WTC11 (cell line): Measurements from ENCODE around the gene NRP2. TPM values are rescaled to one million over a fixed set of nuclear protein-coding genes. Genes with fewer than 3 reads are reported as not detected.

ENCODE experiments used
- ATAC-seq: fragments of 200-7000 bp; cut with Tn5 transposase; 2 replicates; pipeline ENCODE4 v1.10.0; 2021; ENCODE audit warnings: mild to moderate bottlenecking, moderate library complexity
- Bru-seq: library from RNA; stranded (reverse); fragments of 400-500 nt; gene quantifications from one replicate; lab custom pipeline; 2021; lab: Mats Ljungman, UMichigan
- CTCF ChIA-PET: fragments of 300-600 bp; sonication (Branson Sonifier 250); formaldehyde crosslinking; loops from one replicate; lab custom pipeline; 2021; ENCODE audit warnings: antibody characterized with exemption; lab: Charles Lee
- POLR2A ChIA-PET: fragments of 350-600 bp; sonication (Branson Sonifier 250); formaldehyde crosslinking; loops from one replicate; lab custom pipeline; 2021; ENCODE audit warnings: antibody characterized with exemption; lab: Charles Lee
- DNase-seq: peaks from one replicate; pipeline ENCODE4 v3.0.0; 2021; ENCODE audit warnings: low spot score
- H3K27ac Mint-ChIP-seq: 2 replicates; pipeline ENCODE4 v1.8.0; 2021; ENCODE audit warnings: mixed read lengths
- H3K27me3 Mint-ChIP-seq: 2 replicates; pipeline ENCODE4 v1.8.0; 2021; ENCODE audit warnings: low read depth, mild to moderate bottlenecking, moderate library complexity, mixed read lengths
- H3K36me3 Mint-ChIP-seq: 2 replicates; pipeline ENCODE4 v1.8.0; 2021; ENCODE audit warnings: mixed read lengths
- H3K4me1 Mint-ChIP-seq: 2 replicates; pipeline ENCODE4 v1.8.0; 2022; ENCODE audit warnings: mixed read lengths
- H3K4me3 Mint-ChIP-seq: 2 replicates; pipeline ENCODE4 v1.8.0; 2021; ENCODE audit warnings: mild to moderate bottlenecking, moderate library complexity, mixed read lengths
- H3K9me3 Mint-ChIP-seq: 2 replicates; pipeline ENCODE4 v1.8.0; 2021; ENCODE audit warnings: mixed read lengths
- AFF4 ChIP-seq: sonication (generic); formaldehyde crosslinking; IDR thresholded peaks from 2 replicates; pipeline ENCODE4 v1.8.1; 2023; ENCODE audit warnings: mild to moderate bottlenecking, missing genetic modification reagents, borderline replicate concordance
- ATF1 ChIP-seq: sonication (generic); formaldehyde crosslinking; IDR thresholded peaks from 2 replicates; pipeline ENCODE4 v1.8.1; 2023; ENCODE audit warnings: mild to moderate bottlenecking, moderate library complexity, missing genetic modification reagents
- ATF6 ChIP-seq: sonication (generic); formaldehyde crosslinking; IDR thresholded peaks from 2 replicates; pipeline ENCODE4 v1.8.1; 2023; ENCODE audit warnings: mild to moderate bottlenecking, missing genetic modification reagents
- CTCF ChIP-seq: fragments of 200-600 bp; IDR thresholded peaks from 2 replicates; pipeline ENCODE4 v1.8.0; 2022; ENCODE audit warnings: antibody characterized with exemption
- ERG ChIP-seq: fragments of 250-450 bp; sonication (Bioruptor Pico); IDR thresholded peaks from 2 replicates; pipeline ENCODE4 v1.8.0; 2021; ENCODE audit warnings: mild to moderate bottlenecking
- ESRRA ChIP-seq: sonication (generic); formaldehyde crosslinking; IDR thresholded peaks from 2 replicates; pipeline ENCODE4 v1.8.1; 2022; ENCODE audit warnings: mild to moderate bottlenecking, missing genetic modification reagents, borderline replicate concordance
- FOXP4 ChIP-seq: sonication (generic); formaldehyde crosslinking; IDR thresholded peaks from 2 replicates; pipeline ENCODE4 v1.8.0; 2022; ENCODE audit warnings: mild to moderate bottlenecking, missing genetic modification reagents
- GABPB1 ChIP-seq: sonication (generic); formaldehyde crosslinking; IDR thresholded peaks from 2 replicates; pipeline ENCODE4 v1.8.1; 2023; ENCODE audit warnings: mild to moderate bottlenecking, missing genetic modification reagents
- HMGA2 ChIP-seq: fragments of 250-450 bp; sonication (Bioruptor Pico); IDR thresholded peaks from 2 replicates; pipeline ENCODE4 v1.4.0; 2021; ENCODE audit warnings: mild to moderate bottlenecking, moderate library complexity
- KAT7 ChIP-seq: sonication (generic); formaldehyde crosslinking; IDR thresholded peaks from 2 replicates; pipeline ENCODE4 v1.8.1; 2023; ENCODE audit warnings: missing genetic modification reagents, mild to moderate bottlenecking, borderline replicate concordance
- MAX ChIP-seq: sonication (generic); formaldehyde crosslinking; IDR thresholded peaks from 2 replicates; pipeline ENCODE4 v1.8.0; 2022; ENCODE audit warnings: mild to moderate bottlenecking, missing genetic modification reagents
- NFATC4 ChIP-seq: fragments of 250-450 bp; sonication (Bioruptor Pico); IDR thresholded peaks from 2 replicates; pipeline ENCODE4 v1.9.0; 2021; ENCODE audit warnings: mild to moderate bottlenecking
- NFE2L1 ChIP-seq: sonication (generic); formaldehyde crosslinking; IDR thresholded peaks from 2 replicates; pipeline ENCODE4 v1.8.1; 2023; ENCODE audit warnings: missing genetic modification reagents
- NFYB ChIP-seq: sonication (generic); formaldehyde crosslinking; conservative IDR thresholded peaks from 2 replicates; pipeline ENCODE4 v1.8.0; 2022; ENCODE audit warnings: low read depth, missing genetic modification reagents
- NR1H2 ChIP-seq: sonication (generic); formaldehyde crosslinking; IDR thresholded peaks from 2 replicates; pipeline ENCODE4 v1.9.0; 2021; ENCODE audit warnings: mild to moderate bottlenecking, moderate library complexity, missing genetic modification reagents
- NR3C1 ChIP-seq: sonication (generic); formaldehyde crosslinking; conservative IDR thresholded peaks from 2 replicates; pipeline ENCODE4 v1.8.1; 2023; ENCODE audit warnings: low read depth, mild to moderate bottlenecking, missing genetic modification reagents
- PREB ChIP-seq: sonication (generic); formaldehyde crosslinking; IDR thresholded peaks from 2 replicates; pipeline ENCODE4 v1.8.1; 2022; ENCODE audit warnings: mild to moderate bottlenecking, missing genetic modification reagents, moderate library complexity, borderline replicate concordance
- RELA ChIP-seq: sonication (generic); formaldehyde crosslinking; IDR thresholded peaks from 2 replicates; pipeline ENCODE4 v1.8.1; 2022; ENCODE audit warnings: missing genetic modification reagents, mild to moderate bottlenecking, borderline replicate concordance
- ZMAT4 ChIP-seq: fragments of 250-450 bp; sonication (Bioruptor Pico); IDR thresholded peaks from 2 replicates; pipeline ENCODE4 v1.9.0; 2021; ENCODE audit warnings: mild to moderate bottlenecking
- ZNF138 ChIP-seq: sonication (generic); formaldehyde crosslinking; conservative IDR thresholded peaks from 2 replicates; pipeline ENCODE4 v1.8.1; 2022; ENCODE audit warnings: mild to moderate bottlenecking, moderate library complexity, missing genetic modification reagents
- ZNF416 ChIP-seq: fragments of 250-450 bp; sonication (Bioruptor Pico); IDR thresholded peaks from 2 replicates; pipeline ENCODE4 v1.9.0; 2021; ENCODE audit warnings: mild to moderate bottlenecking, inconsistent platforms
- ZNF423 ChIP-seq: fragments of 250-450 bp; sonication (Bioruptor Pico); IDR thresholded peaks from 2 replicates; pipeline ENCODE4 v2.1.2; 2022; ENCODE audit warnings: mild to moderate bottlenecking, moderate library complexity
- long read RNA-seq, 3 experiments: library from RNA in 1 of 3; library from capped mRNA in 1 of 3; library from polyadenylated mRNA in 1 of 3; unstranded in 2 of 3; stranded (forward) in 1 of 3; transcript quantifications; one replicate each; pipeline ENCODE4 v2.0.0, GENCODE V29; 2021
- total RNA-seq: library from RNA; stranded (reverse); gene quantifications from 3 replicates; pipeline ENCODE4 v1.2.3, GENCODE V29; 2021

NRP2 gene
- total RNA-seq (19.5 to 41.0 TPM (median 19.9 TPM) in 3 replicates), Bru-seq, nascent RNA (percentile 64 among the genes with signal in this experiment)
- long read RNA-seq, experiment 1, full-length matches to known transcripts, result 30 of 77 reads
- long read RNA-seq, experiment 1, partial matches to known transcripts, result 15 of 77 reads
- long read RNA-seq, experiment 1, other reads (novel, unspliced or antisense), result 32 of 77 reads
- long read RNA-seq, experiment 2, partial matches to known transcripts, result 6 of 19 reads
- long read RNA-seq, experiment 2, other reads (novel, unspliced or antisense), result 13 of 19 reads
- long read RNA-seq, experiment 3, partial matches to known transcripts, result 0 of 5 reads
- long read RNA-seq, experiment 3, other reads (novel, unspliced or antisense), result 2 of 5 reads

GRCh38 chr2:205682239-205682970 lies at the start of gene NRP2:
Gene NRP2 (plus strand): TSS chr2:205682501. CDS start chr2:205683291, 790 bp downstream.
- Mint-ChIP-seq H3K4me3 (peak within 1 kb of the TSS; percentile 84), H3K36me3 (no peaks in the 10 kb centered on the region), H3K27ac (peak within 1 kb of the TSS; percentile 89), H3K27me3 (peaks cover 59% of the 10 kb centered on the region), H3K9me3 (no peaks in the 10 kb centered on the region), H3K4me1 (peaks cover 67% of the 10 kb centered on the region)
- ATAC-seq, result peak; percentile 63
- ChIA-PET CTCF (interaction anchor here (0.5 to 5.1 kb wide), 13 partner anchors 11 to 1570 kb away, joined by 3 to 41 read pairs (median 3); no protein-coding TSS in a partner anchor), POLR2A (interaction anchor here (1.0 to 1.7 kb wide), 4 partner anchors 9 to 243 kb away, joined by 3 to 11 read pairs (median 4); no protein-coding TSS in a partner anchor)
- peak; percentile 88 for DNase-seq
- TF ChIP-seq NFE2L1 (CRISPR knock-in tag) (0 out of 2 replicates have a peak, but pooled peaks have one; percentile 52), ATF1 (no peak), MAX (CRISPR knock-in tag) (peak; percentile 85), RELA (CRISPR knock-in tag) (no peak), GABPB1 (CRISPR knock-in tag) (0 out of 2 replicates have a peak, but pooled peaks have one; percentile 14), NR1H2 (CRISPR knock-in tag) (no peak), ZMAT4 (CRISPR knock-in tag) (no peak), ERG (no peak), CTCF (no peak), HMGA2 (CRISPR knock-in tag) (no peak), ZNF423 (CRISPR knock-in tag) (no peak), NR3C1 (CRISPR knock-in tag) (peak; percentile 28; the same call in 1 of the 2 replicates), ZNF138 (CRISPR knock-in tag) (peak; percentile 43; the same call in 1 of the 2 replicates), PREB (CRISPR knock-in tag) (no peak), AFF4 (CRISPR knock-in tag) (0 out of 2 replicates have a peak, but pooled peaks have one; percentile 40), FOXP4 (peak; percentile 83), NFATC4 (no peak), ESRRA (peak; percentile 78; the same call in 1 of the 2 replicates), ATF6 (CRISPR knock-in tag) (no peak), KAT7 (CRISPR knock-in tag) (no peak), ZNF416 (CRISPR knock-in tag) (no peak), NFYB (no peak)
